Spleen (tissue), 11 donors: ENCODE measurements around the gene WFDC1. TPM values are rescaled to one million over a fixed set of nuclear protein-coding genes. Genes with fewer than 3 reads are reported as not detected.

ENCODE experiments used
- DNase-seq: peaks from one replicate; pipeline ENCODE4 v3.0.0-alpha.2; 2020
- H3K27ac ChIP-seq, 8 donors: fragments of 200-600 bp; sonication (generic) in 7 of 8; 1 replicate in 4 of 8; 2 replicates in 4 of 8; pipeline versions ENCODE4 v1.5.0 to v1.8.0; 2016 to 2021; ENCODE audit warnings: inconsistent platforms in 4 of 8, mild to moderate bottlenecking in 4 of 8, moderate library complexity in 1 of 8
- H3K27me3 ChIP-seq, 7 donors: fragments of 200-600 bp; sonication (generic) in 6 of 7; replicated peaks in 1 of 7; 1 replicate in 4 of 7; 2 replicates in 3 of 7; pipeline versions ENCODE4 v1.5.0 to v1.8.0; 2016 to 2021; ENCODE audit warnings: inconsistent platforms in 3 of 7, mild to moderate bottlenecking in 1 of 7
- H3K36me3 ChIP-seq, 6 donors: fragments of 200-600 bp; sonication (generic) in 5 of 6; 1 replicate in 4 of 6; 2 replicates in 2 of 6; pipeline versions ENCODE4 v1.5.0 to v1.8.0; 2016 to 2021; ENCODE audit warnings: inconsistent platforms in 2 of 6
- H3K4me1 ChIP-seq, 6 donors: fragments of 200-600 bp; sonication (generic) in 5 of 6; 1 replicate in 3 of 6; 2 replicates in 3 of 6; pipeline versions ENCODE4 v1.5.0 to v1.8.0; 2016 to 2021; ENCODE audit warnings: inconsistent platforms in 3 of 6
- H3K4me3 ChIP-seq, 8 donors: fragments of 200-600 bp; sonication (generic) in 7 of 8; 1 replicate in 4 of 8; 2 replicates in 4 of 8; pipeline versions ENCODE4 v1.5.0 to v1.8.0; 2016 to 2021; ENCODE audit warnings: inconsistent platforms in 4 of 8, mild to moderate bottlenecking in 4 of 8, moderate library complexity in 2 of 8
- H3K9me3 ChIP-seq, 8 donors: fragments of 200-600 bp; sonication (generic) in 7 of 8; 1 replicate in 4 of 8; 2 replicates in 4 of 8; pipeline versions ENCODE4 v1.5.0 to v1.8.0; 2016 to 2021; ENCODE audit warnings: inconsistent platforms in 4 of 8
- POLR2A ChIP-seq, 3 donors: fragments of 450-650 bp; IDR thresholded peaks; one replicate each; pipeline ENCODE4 v1.5.1; 2017; ENCODE audit warnings: antibody characterized with exemption in 3 of 3, mild to moderate bottlenecking in 1 of 3
- POLR2AphosphoS5 ChIP-seq, 3 donors: sonication (generic); formaldehyde crosslinking; IDR thresholded peaks; one replicate each; pipeline ENCODE4 v1.5.1; 2017; ENCODE audit warnings: antibody characterized with exemption in 3 of 3
- WGBS, 5 donors: extraction: QIAGEN DNeasy Blood & Tissue Kit in 3 of 5; methylation state at CpG; one replicate each; pipeline versions ENCODE4 v1.1.5 to v1.1.7; 2013 to 2018; 5-methylcytosine and 5-hydroxymethylcytosine counted together
- intact Hi-C: fragments of 100-400 bp; cut with DNase I; formaldehyde crosslinking; loops from one replicate; pipeline ENCODE4 v1.15.0; 2023; ENCODE audit warnings: low total_unique reads
- polyA plus RNA-seq, 3 donors: library from polyadenylated mRNA; stranded (reverse); fragments of 200-250 nt; gene quantifications; one replicate each; pipeline ENCODE4 v1.2.1, GENCODE V29; 2013
- total RNA-seq, 7 donors: library from RNA; depleted of rRNA in 3 of 7; stranded (reverse); fragments of >200 nt in 3 of 7; fragmentation: NEBNext Ultra II Directional in 4 of 7; extraction: Animal tissue kit (Norgen Biotek cat#: 25700) in 4 of 7; gene quantifications; one replicate each; pipeline versions ENCODE4 v1.1.0 to v1.2.1, GENCODE V29; 2016 to 2021
- TF ChIP-seq, protein P1 (sequence below), 11 experiments: fragments of 200-600 bp in 7 of 11; fragments of 450-650 bp in 4 of 11; sonication (generic) in 4 of 11; IDR thresholded peaks in 8 of 11; conservative IDR thresholded peaks in 3 of 11; 1 replicate in 7 of 11; 2 replicates in 4 of 11; pipeline versions ENCODE4 v1.4.0 to v1.8.0; 2016 to 2021; ENCODE audit warnings: antibody characterized with exemption in 11 of 11, inconsistent platforms in 4 of 11, mild to moderate bottlenecking in 1 of 11
- donor health status: healthy with polysubstance abuse.
- donor health status: DM: no; HTN: no; CAD: no; lungs with moderate emphysema.
- donor health status: DM: no; HTN: no; CAD: no.
- donor health status: Bipolar disorder and iron deficiency.
- donor health status: healthy.
- donor health status: DM: no; HTN: no; CAD: no.
- donor health status: DM: yes; HTN: yes; CAD: no.

WFDC1 gene
- total and polyA plus RNA-seq, 10 donors: 1.6 to 6.6 (median 2.2) TPM

DNA sequence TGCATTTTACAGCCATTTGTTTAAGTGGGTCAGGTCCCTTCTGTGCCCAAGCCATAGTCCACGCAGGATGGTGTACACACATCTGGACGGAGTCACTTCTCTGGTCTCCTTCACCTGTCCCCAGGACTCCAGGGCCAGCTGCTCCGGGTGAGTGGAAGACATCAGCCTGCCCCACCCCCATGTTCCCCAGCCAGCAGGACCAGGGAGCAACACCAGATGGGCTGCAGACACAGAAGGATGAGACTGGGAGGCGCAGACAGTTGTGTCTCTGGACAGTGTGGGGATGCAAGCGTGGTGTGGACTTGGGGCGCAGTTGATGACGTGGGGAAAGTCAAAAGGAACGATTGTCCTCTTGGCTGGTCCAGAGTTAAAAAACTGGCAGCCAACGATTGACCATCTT is 24.6 kb upstream of the WFDC1 start:
- TF ChIP-seq POLR2AphosphoS5 (IDR thresholded peaks at IDR 0.05): no peak
- no peak for TF ChIP-seq POLR2A (IDR thresholded peaks at IDR 0.05)
- TF ChIP-seq, protein P1, sequence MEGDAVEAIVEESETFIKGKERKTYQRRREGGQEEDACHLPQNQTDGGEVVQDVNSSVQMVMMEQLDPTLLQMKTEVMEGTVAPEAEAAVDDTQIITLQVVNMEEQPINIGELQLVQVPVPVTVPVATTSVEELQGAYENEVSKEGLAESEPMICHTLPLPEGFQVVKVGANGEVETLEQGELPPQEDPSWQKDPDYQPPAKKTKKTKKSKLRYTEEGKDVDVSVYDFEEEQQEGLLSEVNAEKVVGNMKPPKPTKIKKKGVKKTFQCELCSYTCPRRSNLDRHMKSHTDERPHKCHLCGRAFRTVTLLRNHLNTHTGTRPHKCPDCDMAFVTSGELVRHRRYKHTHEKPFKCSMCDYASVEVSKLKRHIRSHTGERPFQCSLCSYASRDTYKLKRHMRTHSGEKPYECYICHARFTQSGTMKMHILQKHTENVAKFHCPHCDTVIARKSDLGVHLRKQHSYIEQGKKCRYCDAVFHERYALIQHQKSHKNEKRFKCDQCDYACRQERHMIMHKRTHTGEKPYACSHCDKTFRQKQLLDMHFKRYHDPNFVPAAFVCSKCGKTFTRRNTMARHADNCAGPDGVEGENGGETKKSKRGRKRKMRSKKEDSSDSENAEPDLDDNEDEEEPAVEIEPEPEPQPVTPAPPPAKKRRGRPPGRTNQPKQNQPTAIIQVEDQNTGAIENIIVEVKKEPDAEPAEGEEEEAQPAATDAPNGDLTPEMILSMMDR (IDR thresholded peaks at IDR 0.05 in 8 of 11, conservative IDR thresholded peaks at IDR 0.05 in 3 of 11): no peak
- DNase-seq: no peak

DNA sequence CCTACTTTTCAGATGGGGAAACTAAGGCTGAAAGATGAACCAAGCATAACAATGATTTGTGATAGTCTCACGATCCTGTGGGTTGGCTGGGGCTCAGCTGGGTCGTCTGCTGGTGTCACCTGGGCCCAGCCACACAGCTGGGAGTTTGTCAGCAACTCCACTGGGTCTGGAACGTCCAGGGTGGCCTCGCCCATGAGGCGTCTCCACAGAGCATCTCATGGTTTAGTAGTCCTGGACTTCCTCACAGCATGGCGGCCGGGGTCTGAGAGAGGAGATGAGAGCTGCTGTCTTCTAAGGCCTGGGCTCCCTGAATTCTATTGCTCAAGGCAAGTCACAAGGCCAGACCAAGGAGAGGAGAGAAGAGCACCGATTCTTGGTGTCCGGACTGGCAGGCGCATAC is 24.1 kb upstream of the WFDC1 start:
- intact Hi-C loops: no loop called here
- no peak for TF ChIP-seq POLR2AphosphoS5 (IDR thresholded peaks at IDR 0.05)
- TF ChIP-seq, protein P1 (IDR thresholded peaks at IDR 0.05 in 8 of 11, conservative IDR thresholded peaks at IDR 0.05 in 3 of 11): no peak
- TF ChIP-seq POLR2A (IDR thresholded peaks at IDR 0.05): no peak
- peaks cover 0 to 48% (median 0%) of the 10 kb centered on the region in 7 donors for H3K27me3 ChIP-seq
- no peaks in the 10 kb centered on the region for H3K9me3 ChIP-seq
- 75 to 85% (median 78%) methylated on average over 7 to 10 of the region's 10 CpGs for WGBS, 5 donors
- H3K4me3 ChIP-seq: no peak overlapping the region
- H3K27ac ChIP-seq: no peak overlapping the region
- H3K4me1 ChIP-seq: no peaks in the 10 kb centered on the region
- H3K36me3 ChIP-seq: no peaks in the 10 kb centered on the region
- DNase-seq: no peak

More for the DNA sequence above, 24.6 kb upstream of the WFDC1 start:
- Histone ChIP-seq H3K9me3 (no peaks in the 10 kb centered on the region), H3K4me3 (no peak overlapping the region), H3K27me3 (peaks cover 0 to 48% (median 0%) of the 10 kb centered on the region in 7 donors), H3K4me1 (no peaks in the 10 kb centered on the region), H3K36me3 (no peaks in the 10 kb centered on the region), H3K27ac (no peak overlapping the region)
- WGBS, 5 donors: 86 to 91% (median 89%) methylated on average over 9 of the region's 9 CpGs
- intact Hi-C loops: no loop called here

DNA sequence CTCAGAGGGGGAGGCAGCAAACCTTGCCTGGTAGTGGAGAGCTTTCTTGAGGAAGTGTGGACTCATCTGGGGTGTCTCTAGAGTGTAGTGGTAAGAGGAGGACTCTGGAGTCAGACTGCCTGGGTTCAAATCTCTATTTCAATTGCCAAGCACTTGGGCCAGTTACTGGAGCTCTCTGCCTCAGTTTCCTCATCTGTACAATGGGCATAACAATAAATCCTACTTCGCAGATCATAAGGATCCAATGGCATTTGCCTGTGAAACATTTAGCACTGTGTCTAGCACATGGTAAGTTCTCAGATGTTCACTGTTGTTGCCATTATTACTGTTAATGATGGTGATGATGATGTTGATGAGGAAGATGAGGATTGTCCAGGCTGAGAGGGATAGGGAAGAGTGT is 23.6 kb upstream of the WFDC1 start:
- H3K4me3 ChIP-seq: no peak overlapping the region
- no peaks in the 10 kb centered on the region for H3K9me3 ChIP-seq
- no peaks in the 10 kb centered on the region for H3K36me3 ChIP-seq
- H3K4me1 ChIP-seq: no peaks in the 10 kb centered on the region
- no peak overlapping the region for H3K27ac ChIP-seq
- H3K27me3 ChIP-seq: peaks cover 0 to 52% (median 0%) of the 10 kb centered on the region in 7 donors
- no peak for DNase-seq
- 55 to 91% (median 72%) methylated on average over 1 of the region's 1 CpG for WGBS, 5 donors
- intact Hi-C loops: no loop called here
- TF ChIP-seq POLR2A (IDR thresholded peaks at IDR 0.05) (no peak), POLR2AphosphoS5 (IDR thresholded peaks at IDR 0.05) (no peak)
- TF ChIP-seq, protein P1 (IDR thresholded peaks at IDR 0.05 in 8 of 11, conservative IDR thresholded peaks at IDR 0.05 in 3 of 11): no peak

DNA sequence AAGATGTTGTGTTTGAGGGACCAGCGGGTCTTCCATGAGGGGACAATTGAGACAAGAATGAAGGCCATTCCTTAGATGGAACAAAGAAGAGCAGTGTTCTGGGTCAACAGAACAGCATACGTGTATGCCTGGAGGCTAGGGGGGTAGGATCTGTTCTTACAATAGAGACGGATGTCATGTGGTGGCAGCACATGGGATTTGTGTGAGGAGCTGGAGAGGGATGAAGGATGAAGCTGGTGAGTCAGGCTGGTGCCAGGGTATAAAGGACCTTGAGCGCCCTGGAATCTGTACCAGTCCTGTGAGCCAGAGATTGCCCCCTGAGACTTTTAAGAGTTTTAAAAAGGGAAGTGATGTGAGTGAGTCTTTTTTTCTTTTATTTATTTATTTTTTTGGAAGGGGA is 22.8 kb upstream of the WFDC1 start:
- intact Hi-C loops: no loop called here
- WGBS, 5 donors: 73 to 86% (median 77%) methylated on average over 4 of the region's 4 CpGs
- no peak for DNase-seq
- TF ChIP-seq, protein P1 (IDR thresholded peaks at IDR 0.05 in 8 of 11, conservative IDR thresholded peaks at IDR 0.05 in 3 of 11): no peak
- no peak for TF ChIP-seq POLR2A (IDR thresholded peaks at IDR 0.05)
- TF ChIP-seq POLR2AphosphoS5 (IDR thresholded peaks at IDR 0.05): no peak
- H3K4me3 ChIP-seq: no peak overlapping the region
- no peaks in the 10 kb centered on the region for H3K4me1 ChIP-seq
- H3K27ac ChIP-seq: no peak overlapping the region
- H3K9me3 ChIP-seq: no peaks in the 10 kb centered on the region
- H3K27me3 ChIP-seq: peaks cover 0 to 61% (median 0%) of the 10 kb centered on the region in 7 donors
- H3K36me3 ChIP-seq: no peaks in the 10 kb centered on the region
